PC-3 (cell line): ENCODE data around the gene ADK. TPM values are rescaled to one million over a fixed set of nuclear protein-coding genes. Genes with fewer than 3 reads are reported as not detected.

Source experiments
- ATAC-seq: fragments of 200-7000 bp; cut with Tn5 transposase; 2 replicates; pipeline ENCODE4 v1.9.1; 2020; ENCODE audit warnings: mild to moderate bottlenecking, moderate library complexity
- BruUV-seq: library from RNA; stranded (reverse); fragments of 400-500 nt; replicated peaks from 2 replicates; lab custom pipeline; 2021; lab: Mats Ljungman, UMichigan
- CTCF ChIA-PET: fragments of 300-600 bp; sonication (Branson Sonifier 250); formaldehyde crosslinking; loops from one replicate; lab custom pipeline; 2022; ENCODE audit warnings: antibody characterized with exemption; lab: Charles Lee
- POLR2A ChIA-PET: fragments of 300-600 bp; sonication (Branson Sonifier 250); formaldehyde crosslinking; loops from one replicate; lab custom pipeline; 2022; ENCODE audit warnings: antibody characterized with exemption; ENCODE audit not compliant: unreplicated experiment; lab: Charles Lee
- DNase-seq: peaks from one replicate; pipeline ENCODE4 v3.0.0-alpha.2; 2015
- H2AFZ ChIP-seq: fragments of 300-600 bp; sonication (generic); 2 replicates; pipeline ENCODE4 v1.6.0; 2016; ENCODE audit warnings: antibody characterized with exemption, low read length
- H3F3A ChIP-seq: fragments of 300-600 bp; sonication (generic); one replicate; pipeline ENCODE4 v1.6.0; 2017; ENCODE audit warnings: antibody characterized with exemption, low read length, control low read depth, mild to moderate bottlenecking; ENCODE audit not compliant: unreplicated experiment
- H3K27ac ChIP-seq: fragments of 300-600 bp; sonication (generic); 2 replicates; pipeline ENCODE4 v1.5.1; 2016; ENCODE audit warnings: mild to moderate bottlenecking, low read length
- H3K27me3 ChIP-seq: fragments of 300-600 bp; sonication (generic); 2 replicates; pipeline ENCODE4 v1.6.1; 2016; ENCODE audit warnings: low read length, mixed read lengths
- H3K36me3 ChIP-seq: fragments of 300-600 bp; sonication (generic); 2 replicates; pipeline ENCODE4 v1.6.1; 2016; ENCODE audit warnings: low read depth, mixed run types, low read length, mixed read lengths
- H3K4me1 ChIP-seq: fragments of 300-600 bp; sonication (generic); 2 replicates; pipeline ENCODE4 v1.5.1; 2016; ENCODE audit warnings: low read length; ENCODE audit not compliant: insufficient read depth
- H3K4me2 ChIP-seq: fragments of 300-600 bp; sonication (generic); 2 replicates; pipeline ENCODE4 v1.6.0; 2016; ENCODE audit warnings: low read length
- H3K4me3 ChIP-seq: fragments of 300-600 bp; sonication (generic); 2 replicates; pipeline ENCODE4 v1.5.1; 2016; ENCODE audit warnings: mild to moderate bottlenecking, low read length, mixed read lengths
- H3K79me2 ChIP-seq: fragments of 300-600 bp; sonication (generic); 2 replicates; pipeline ENCODE4 v1.6.1; 2017; ENCODE audit warnings: low read length, mixed read lengths
- H3K9ac ChIP-seq: fragments of 300-600 bp; sonication (generic); 2 replicates; pipeline ENCODE4 v1.6.0; 2016; ENCODE audit warnings: mild to moderate bottlenecking, low read length
- H3K9me2 ChIP-seq: fragments of 300-600 bp; sonication (generic); replicated peaks from 2 replicates; pipeline ENCODE4 v1.6.1; 2016; ENCODE audit warnings: mixed run types, low read length, mixed read lengths
- H3K9me3 ChIP-seq: fragments of 300-600 bp; sonication (generic); 2 replicates; pipeline ENCODE4 v1.6.1; 2016; ENCODE audit warnings: low read length, mixed read lengths
- H4K20me1 ChIP-seq: fragments of 300-600 bp; sonication (generic); 2 replicates; pipeline ENCODE4 v1.6.1; 2016; ENCODE audit warnings: low read length, mixed read lengths
- CTCF ChIP-seq: fragments of 300-600 bp; sonication (generic); conservative IDR thresholded peaks from 2 replicates; pipeline ENCODE4 v1.5.1; 2017; ENCODE audit warnings: antibody characterized with exemption, low read depth, mild to moderate bottlenecking, low read length
- EZH2 ChIP-seq: fragments of 300-600 bp; sonication (generic); IDR thresholded peaks from one replicate; pipeline ENCODE4 v1.6.1; 2017; ENCODE audit warnings: antibody characterized with exemption, mild to moderate bottlenecking, low read length; ENCODE audit not compliant: unreplicated experiment
- EZH2phosphoT487 ChIP-seq: fragments of 300-600 bp; sonication (generic); IDR thresholded peaks from 2 replicates; pipeline ENCODE4 v1.6.1; 2018; ENCODE audit warnings: mild to moderate bottlenecking, antibody characterized with exemption, low read length, borderline replicate concordance
- intact Hi-C: fragments of 100-400 bp; cut with micrococcal nuclease; formaldehyde crosslinking; loops from 2 replicates; pipeline ENCODE4 v1.9.0; 2023
- total RNA-seq: library from RNA; depleted of rRNA; stranded (reverse); fragments of >200 nt; gene quantifications from 2 replicates; pipeline ENCODE4 v1.2.3, GENCODE V29; 2014

Gene ADK
- total RNA-seq, 1 experiment from 2014 or later, result 256 TPM

GRCh38 chr10:74320026-74320425 is 169.0 kb downstream of the ADK start:
- DNase-seq (no peak), ATAC-seq (no peak)
- no peak overlapping the region for H3K9ac ChIP-seq
- no peaks in the 10 kb centered on the region for H3K4me1 ChIP-seq
- H3K9me2 ChIP-seq, result no peaks in the 10 kb centered on the region
- peaks cover 8% of the 10 kb centered on the region for H3F3A ChIP-seq
- intact Hi-C loops, result no loop called here
- no peak for TF ChIP-seq EZH2phosphoT487
- no peak for TF ChIP-seq EZH2
- H4K20me1 ChIP-seq, result 0 out of 2 replicates have a peak, but pooled peaks cover 4% of the 10 kb centered on the region
- no TSS peak for BruUV-seq
- H3K4me3 ChIP-seq, result no peak overlapping the region
- no peak overlapping the region for H3K27ac ChIP-seq
- ChIA-PET POLR2A (no interaction called here), CTCF (no interaction called here)
- peaks cover 38% of the 10 kb centered on the region for H3K79me2 ChIP-seq
- H3K27me3 ChIP-seq, result no peaks in the 10 kb centered on the region
- no peak overlapping the region for H3K4me2 ChIP-seq
- H3K9me3 ChIP-seq, result no peaks in the 10 kb centered on the region; the same call in 1 of the 2 replicates
- H2AFZ ChIP-seq, result no peak overlapping the region
- peaks cover 43% of the 10 kb centered on the region for H3K36me3 ChIP-seq

GRCh38 chr10:74320717-74321116 is 169.7 kb downstream of the ADK start:
- ChIA-PET POLR2A (no interaction called here), CTCF (interaction anchor here (0.7 kb wide), 1 partner anchor 40 kb away, joined by 3 read pairs; no protein-coding TSS in a partner anchor)
- Histone ChIP-seq H3K9me3 (no peaks in the 10 kb centered on the region; the same call in 1 of the 2 replicates), H3F3A (peaks cover 8% of the 10 kb centered on the region), H3K27me3 (no peaks in the 10 kb centered on the region), H3K4me3 (no peak overlapping the region), H3K4me1 (no peaks in the 10 kb centered on the region), H3K9me2 (no peaks in the 10 kb centered on the region), H2AFZ (no peak overlapping the region), H3K79me2 (peaks cover 45% of the 10 kb centered on the region), H3K36me3 (peaks cover 41% of the 10 kb centered on the region), H3K27ac (no peak overlapping the region), H3K9ac (no peak overlapping the region), H3K4me2 (no peak overlapping the region), H4K20me1 (0 out of 2 replicates have a peak, but pooled peaks cover 4% of the 10 kb centered on the region)
- ATAC-seq (no peak), DNase-seq (no peak)
- no TSS peak for BruUV-seq
- no peak for TF ChIP-seq EZH2phosphoT487
- no peak for TF ChIP-seq EZH2
- TF ChIP-seq CTCF, result no peak
- intact Hi-C loops, result no loop called here

- DNase-seq, result no peak
- intact Hi-C loops, result no loop called here
- Histone ChIP-seq H3F3A (peaks cover 8% of the 10 kb centered on the region), H3K4me2 (no peak overlapping the region), H3K36me3 (peaks cover 31% of the 10 kb centered on the region), H3K27ac (no peak overlapping the region), H3K79me2 (peaks cover 59% of the 10 kb centered on the region), H2AFZ (no peak overlapping the region), H4K20me1 (0 out of 2 replicates have a peak, but pooled peaks cover 4% of the 10 kb centered on the region), H3K9me2 (no peaks in the 10 kb centered on the region), H3K4me1 (no peaks in the 10 kb centered on the region), H3K4me3 (no peak overlapping the region), H3K9me3 (no peaks in the 10 kb centered on the region; the same call in 1 of the 2 replicates), H3K27me3 (no peaks in the 10 kb centered on the region), H3K9ac (no peak overlapping the region)
- no peak for TF ChIP-seq EZH2
- TF ChIP-seq EZH2phosphoT487, result no peak
- no peak for TF ChIP-seq CTCF
- ChIA-PET CTCF (no interaction called here), POLR2A (no interaction called here)
- no peak for ATAC-seq
- BruUV-seq, result no TSS peak
Observed at GRCh38 chr10:74322141-74322540, 171.1 kb downstream of the ADK start.
